HFFc6 (cell line): ENCODE results near the gene OTUD6A. TPM values are rescaled to one million over a fixed set of nuclear protein-coding genes. Genes with fewer than 3 reads are reported as not detected.

Source experiments
- DNase-seq: peaks from one replicate; pipeline ENCODE4 v3.0.0-alpha.2; 2018
- H3K27ac Mint-ChIP-seq: 2 replicates; pipeline ENCODE4 v1.8.0; 2020; ENCODE audit warnings: mild to moderate bottlenecking, mixed read lengths
- H3K27me3 Mint-ChIP-seq: 2 replicates; pipeline ENCODE4 v1.8.0; 2021; ENCODE audit warnings: mild to moderate bottlenecking, moderate library complexity, mixed read lengths; ENCODE audit not compliant: insufficient read depth
- H3K36me3 Mint-ChIP-seq: 2 replicates; pipeline ENCODE4 v1.8.0; 2021; ENCODE audit warnings: low read depth, mixed read lengths
- H3K4me1 Mint-ChIP-seq: 2 replicates; pipeline ENCODE4 v1.8.0; 2020; ENCODE audit warnings: low read depth, mixed read lengths
- H3K4me3 Mint-ChIP-seq: 2 replicates; pipeline ENCODE4 v1.8.0; 2020; ENCODE audit warnings: mild to moderate bottlenecking, moderate library complexity, mixed read lengths
- H3K9me3 Mint-ChIP-seq: 2 replicates; pipeline ENCODE4 v1.8.0; 2020; ENCODE audit warnings: mild to moderate bottlenecking, mixed read lengths
- CTCF ChIP-seq: fragments of 200-600 bp; sonication (generic); IDR thresholded peaks from 2 replicates; pipeline ENCODE4 v1.5.0; 2021; ENCODE audit warnings: antibody characterized with exemption, mild to moderate bottlenecking
- long read RNA-seq: library from polyadenylated mRNA; unstranded; transcript quantifications from one replicate; pipeline ENCODE4 v2.0.0, GENCODE V29; 2019
- total RNA-seq, 6 experiments: library from RNA; stranded (reverse); fragmentation: NEBNext Ultra II Directional; extraction: Animal tissue kit (Norgen Biotek cat#: 25700); gene quantifications; 2 replicates in 1 of 6; 3 replicates in 5 of 6; pipeline ENCODE4 v1.2.3, GENCODE V29; 2021

The OTUD6A gene
- total RNA-seq = not detected
- long read RNA-seq = 0 reads

- no peaks in the 10 kb centered on the region for H3K36me3 Mint-ChIP-seq
These were observed at the start of gene OTUD6A for GRCh38 chrX:70062076-70062475. Gene OTUD6A (plus strand): TSS chrX:70062457. CDS start chrX:70062525, 68 bp downstream.

GRCh38 chrX:70012756-70013155 is 49.5 kb upstream of the OTUD6A start:
- DNase-seq = no peak
- Mint-ChIP-seq H3K9me3 (no peaks in the 10 kb centered on the region), H3K4me3 (no peak overlapping the region), H3K27ac (no peak overlapping the region), H3K27me3 (no peaks in the 10 kb centered on the region; the same call in 1 of the 2 replicates), H3K36me3 (no peaks in the 10 kb centered on the region), H3K4me1 (no peaks in the 10 kb centered on the region)
- TF ChIP-seq CTCF = no peak

More at GRCh38 chrX:70062076-70062475, at the start of gene OTUD6A:
- Mint-ChIP-seq H3K4me1 (no peaks in the 10 kb centered on the region), H3K27me3 (peaks cover 6% of the 10 kb centered on the region), H3K4me3 (no peak within 1 kb of the TSS), H3K27ac (no peak within 1 kb of the TSS), H3K9me3 (no peaks in the 10 kb centered on the region)
- no peak for DNase-seq
- no peak for TF ChIP-seq CTCF

GRCh38 chrX:70013466-70014381 is 48.5 kb upstream of the OTUD6A start:
- TF ChIP-seq CTCF = no peak
- DNase-seq = no peak

GRCh38 chrX:70016513-70016912 is 45.7 kb upstream of the OTUD6A start:
- H3K27me3 Mint-ChIP-seq = no peaks in the 10 kb centered on the region; the same call in 1 of the 2 replicates
- DNase-seq = no peak
- TF ChIP-seq CTCF = no peak
- H3K9me3 Mint-ChIP-seq = no peaks in the 10 kb centered on the region
- H3K27ac Mint-ChIP-seq = no peak overlapping the region
- H3K36me3 Mint-ChIP-seq = no peaks in the 10 kb centered on the region
- no peaks in the 10 kb centered on the region for H3K4me1 Mint-ChIP-seq
- H3K4me3 Mint-ChIP-seq = no peak overlapping the region

More at GRCh38 chrX:70013466-70014381, 48.5 kb upstream of the OTUD6A start:
- no peaks in the 10 kb centered on the region for H3K9me3 Mint-ChIP-seq
- no peak overlapping the region for H3K4me3 Mint-ChIP-seq
- H3K27ac Mint-ChIP-seq = no peak overlapping the region
- no peaks in the 10 kb centered on the region for H3K36me3 Mint-ChIP-seq
- H3K27me3 Mint-ChIP-seq = no peaks in the 10 kb centered on the region; the same call in 1 of the 2 replicates
- H3K4me1 Mint-ChIP-seq = no peaks in the 10 kb centered on the region

GRCh38 chrX:70022616-70023015 is 39.6 kb upstream of the OTUD6A start:
- Mint-ChIP-seq H3K36me3 (no peaks in the 10 kb centered on the region), H3K27ac (no peak overlapping the region), H3K27me3 (no peaks in the 10 kb centered on the region; the same call in 1 of the 2 replicates), H3K4me1 (peaks cover 17% of the 10 kb centered on the region), H3K4me3 (no peak overlapping the region), H3K9me3 (no peaks in the 10 kb centered on the region)
- DNase-seq = no peak
- TF ChIP-seq CTCF = no peak
